MM.1S (cell line): Measurements from ENCODE around the gene RANBP1.

Experiments used
- CTCF ChIP-seq: fragments of 300-600 bp; sonication (generic); IDR thresholded peaks from 2 replicates; pipeline ENCODE4 v1.5.1; 2016; ENCODE audit warnings: antibody characterized with exemption, low read length, mixed read lengths
- EZH2 ChIP-seq: fragments of 300-600 bp; sonication (generic); optimal IDR thresholded peaks from 2 replicates; pipeline ENCODE3; 2017; ENCODE audit warnings: low read depth, mild to moderate bottlenecking, antibody characterized with exemption, low read length, mixed read lengths
- EZH2phosphoT487 ChIP-seq: fragments of 300-600 bp; sonication (generic); IDR thresholded peaks from 2 replicates; pipeline ENCODE4 v1.6.1; 2018; ENCODE audit warnings: antibody characterized with exemption, low read length

- TF ChIP-seq CTCF (peak; percentile 28), EZH2 (no peak), EZH2phosphoT487 (no peak)
Measured at GRCh38 chr22:20111045-20111688, 4.7 kb upstream of the RANBP1 start.
